Colonic mucosa (tissue), 4 donors: ENCODE data around the gene ARRDC5. TPM values are rescaled to one million over a fixed set of nuclear protein-coding genes. Genes with fewer than 3 reads are reported as not detected.
A peak's percentile ranks its signal among the peaks of the same experiment; 100 is the strongest.
"Not testable (repeated sequence)": the region's sequence is repeated elsewhere in the genome, so short reads cannot be mapped to it uniquely, and the experiment has no call there.

ENCODE experiments used
- DNase-seq: peaks from one replicate; pipeline ENCODE4 v3.0.0-alpha.2; 2020
- H3K27ac ChIP-seq: fragments of 200-600 bp; one replicate; pipeline ENCODE4 v1.8.0; 2021
- H3K27me3 ChIP-seq: fragments of 200-600 bp; one replicate; pipeline ENCODE4 v1.8.0; 2021
- H3K36me3 ChIP-seq: fragments of 200-600 bp; one replicate; pipeline ENCODE4 v1.8.0; 2021
- H3K4me1 ChIP-seq: fragments of 200-600 bp; one replicate; pipeline ENCODE4 v1.8.0; 2021; ENCODE audit warnings: mild to moderate bottlenecking
- H3K4me3 ChIP-seq: fragments of 200-600 bp; one replicate; pipeline ENCODE4 v1.8.0; 2021
- H3K9ac ChIP-seq, 2 donors: one replicate each; pipeline ENCODE4 v1.7.0; 2013; ENCODE audit warnings: control low read depth in 2 of 2, low read depth in 2 of 2, low read length in 2 of 2
- H3K9me3 ChIP-seq: fragments of 200-600 bp; one replicate; pipeline ENCODE4 v1.8.0; 2021
- intact Hi-C: fragments of 100-400 bp; cut with DNase I; formaldehyde crosslinking; loops from one replicate; pipeline ENCODE4 v1.14.1; 2022
- total RNA-seq, 2 donors: library from RNA; stranded (reverse); fragmentation: NEBNext Ultra II Directional in 1 of 2; extraction: Animal tissue kit (Norgen Biotek cat#: 25700) in 1 of 2; gene quantifications; one replicate each; pipeline ENCODE4 v1.2.1, GENCODE V29; 2021
- TF ChIP-seq, protein P1 (sequence below): fragments of 200-600 bp; IDR thresholded peaks from one replicate; pipeline ENCODE4 v1.8.0; 2022; ENCODE audit warnings: antibody characterized with exemption, mild to moderate bottlenecking
- donor health status: healthy.
- donor health status: DM: no; HTN: no; CAD: no.
- donor health status: DM: no; HTN: no; CAD: no.

Gene ARRDC5
- total RNA-seq, 2 donors from 2014 or later = 0.15 TPM; not detected in 1

DNA sequence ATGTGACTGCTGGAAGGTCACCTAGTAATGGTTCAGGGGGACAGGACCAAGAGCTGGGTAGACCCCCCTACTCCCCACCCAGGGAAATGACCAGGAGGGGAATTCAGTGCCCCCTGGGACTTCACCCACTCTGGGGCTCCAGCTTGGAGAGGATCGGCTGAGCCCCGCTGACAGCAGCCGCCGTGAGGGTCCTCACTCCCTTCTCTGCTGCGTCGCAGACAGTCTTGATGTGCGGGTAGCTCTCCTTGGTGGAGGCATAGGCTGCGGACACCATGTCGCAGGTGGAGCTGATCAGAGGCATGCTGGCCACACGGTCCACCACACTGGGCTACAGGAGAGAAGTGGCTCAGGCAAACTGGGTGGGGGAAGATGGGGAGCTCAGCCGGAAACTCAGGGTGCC, 43.0 kb downstream of the ARRDC5 start:
- no peak for DNase-seq
- intact Hi-C loops = no loop called here

DNA sequence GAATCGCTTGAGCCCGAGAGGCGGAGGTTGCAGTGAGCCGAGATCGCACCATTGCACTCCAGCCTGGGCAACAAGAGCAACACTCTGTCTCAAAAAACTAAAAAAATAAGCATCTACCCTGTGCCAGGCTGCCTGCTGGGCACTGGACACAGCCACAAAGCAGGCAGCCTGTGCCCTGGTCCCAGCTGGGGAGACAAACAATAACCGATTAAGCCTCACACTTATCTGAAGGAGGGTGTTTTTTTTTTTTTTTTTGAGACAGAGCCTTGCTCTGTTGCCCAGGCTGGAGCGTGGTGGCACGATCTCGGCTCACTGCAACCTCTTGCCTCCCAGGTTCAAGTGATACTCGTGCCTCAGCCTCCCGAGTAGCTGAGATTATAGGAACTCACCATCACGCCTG, 46.2 kb downstream of the ARRDC5 start:
- H3K4me1 ChIP-seq, DNase-seq, H3K27me3 ChIP-seq, H3K9me3 ChIP-seq, H3K9ac ChIP-seq, intact Hi-C loops, H3K4me3 ChIP-seq, H3K27ac ChIP-seq: not testable (repeated sequence)
- H3K36me3 ChIP-seq = peaks cover 11% of the 10 kb centered on the region

More for the DNA sequence above, 43.0 kb downstream of the ARRDC5 start:
- H3K27me3 ChIP-seq = no peaks in the 10 kb centered on the region
- no peaks in the 10 kb centered on the region for H3K4me1 ChIP-seq
- TF ChIP-seq, protein P1, sequence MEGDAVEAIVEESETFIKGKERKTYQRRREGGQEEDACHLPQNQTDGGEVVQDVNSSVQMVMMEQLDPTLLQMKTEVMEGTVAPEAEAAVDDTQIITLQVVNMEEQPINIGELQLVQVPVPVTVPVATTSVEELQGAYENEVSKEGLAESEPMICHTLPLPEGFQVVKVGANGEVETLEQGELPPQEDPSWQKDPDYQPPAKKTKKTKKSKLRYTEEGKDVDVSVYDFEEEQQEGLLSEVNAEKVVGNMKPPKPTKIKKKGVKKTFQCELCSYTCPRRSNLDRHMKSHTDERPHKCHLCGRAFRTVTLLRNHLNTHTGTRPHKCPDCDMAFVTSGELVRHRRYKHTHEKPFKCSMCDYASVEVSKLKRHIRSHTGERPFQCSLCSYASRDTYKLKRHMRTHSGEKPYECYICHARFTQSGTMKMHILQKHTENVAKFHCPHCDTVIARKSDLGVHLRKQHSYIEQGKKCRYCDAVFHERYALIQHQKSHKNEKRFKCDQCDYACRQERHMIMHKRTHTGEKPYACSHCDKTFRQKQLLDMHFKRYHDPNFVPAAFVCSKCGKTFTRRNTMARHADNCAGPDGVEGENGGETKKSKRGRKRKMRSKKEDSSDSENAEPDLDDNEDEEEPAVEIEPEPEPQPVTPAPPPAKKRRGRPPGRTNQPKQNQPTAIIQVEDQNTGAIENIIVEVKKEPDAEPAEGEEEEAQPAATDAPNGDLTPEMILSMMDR = no peak
- no peak overlapping the region for H3K4me3 ChIP-seq
- no peak overlapping the region for H3K9ac ChIP-seq
- peaks cover 6% of the 10 kb centered on the region for H3K36me3 ChIP-seq
- no peak overlapping the region for H3K27ac ChIP-seq
- no peaks in the 10 kb centered on the region for H3K9me3 ChIP-seq

DNA sequence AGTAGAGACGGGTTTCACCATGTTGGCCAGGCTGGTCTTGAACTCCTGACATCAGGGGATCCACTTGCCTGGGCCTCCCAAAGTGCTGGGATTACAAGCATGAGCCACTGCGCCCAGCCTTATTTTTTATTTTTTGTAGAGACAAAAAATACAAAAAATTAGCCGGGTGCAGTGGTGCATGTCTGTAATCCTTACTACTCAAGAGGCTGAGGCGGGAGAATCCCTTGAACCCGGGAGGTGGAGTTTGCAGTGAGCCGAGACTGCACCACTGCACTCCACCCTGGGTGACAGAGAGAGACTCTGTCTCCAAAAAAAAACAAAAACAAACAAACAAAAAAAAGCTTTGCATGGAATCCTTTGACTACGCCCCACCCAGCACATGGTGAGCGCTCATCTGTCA, 49.2 kb downstream of the ARRDC5 start:
- intact Hi-C loops, H3K4me1 ChIP-seq, H3K27ac ChIP-seq, H3K27me3 ChIP-seq, DNase-seq, H3K36me3 ChIP-seq, H3K4me3 ChIP-seq, H3K9ac ChIP-seq, H3K9me3 ChIP-seq: not testable (repeated sequence)

DNA sequence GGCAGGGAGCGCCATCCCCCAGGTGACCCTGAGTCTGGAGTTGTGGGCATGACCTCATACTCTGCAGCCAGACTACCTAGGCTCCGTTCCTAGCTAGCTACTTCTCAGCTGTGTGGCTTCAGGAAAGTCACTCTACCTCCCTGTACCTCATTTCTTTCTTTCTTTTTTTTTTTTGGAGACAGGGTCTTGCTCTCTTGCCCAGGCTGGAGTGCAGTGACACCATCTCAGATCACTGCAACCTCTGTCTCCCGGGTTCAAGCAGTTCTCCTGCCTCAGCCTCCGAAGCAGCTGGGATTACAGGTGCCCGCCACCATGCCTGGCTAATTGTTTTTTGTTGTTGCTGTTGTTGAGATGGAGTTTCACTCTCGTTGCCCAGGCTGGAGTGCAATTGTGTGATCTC, 50.2 kb downstream of the ARRDC5 start:
- H3K27me3 ChIP-seq = no peaks in the 10 kb centered on the region
- H3K9ac ChIP-seq = no peak overlapping the region
- H3K27ac ChIP-seq = no peak overlapping the region
- H3K36me3 ChIP-seq = peaks cover 8% of the 10 kb centered on the region
- no peak overlapping the region for H3K4me3 ChIP-seq
- H3K9me3 ChIP-seq = no peaks in the 10 kb centered on the region
- intact Hi-C loops = no loop called here
- TF ChIP-seq, protein P1 = no peak
- no peaks in the 10 kb centered on the region for H3K4me1 ChIP-seq
- DNase-seq = no peak

DNA sequence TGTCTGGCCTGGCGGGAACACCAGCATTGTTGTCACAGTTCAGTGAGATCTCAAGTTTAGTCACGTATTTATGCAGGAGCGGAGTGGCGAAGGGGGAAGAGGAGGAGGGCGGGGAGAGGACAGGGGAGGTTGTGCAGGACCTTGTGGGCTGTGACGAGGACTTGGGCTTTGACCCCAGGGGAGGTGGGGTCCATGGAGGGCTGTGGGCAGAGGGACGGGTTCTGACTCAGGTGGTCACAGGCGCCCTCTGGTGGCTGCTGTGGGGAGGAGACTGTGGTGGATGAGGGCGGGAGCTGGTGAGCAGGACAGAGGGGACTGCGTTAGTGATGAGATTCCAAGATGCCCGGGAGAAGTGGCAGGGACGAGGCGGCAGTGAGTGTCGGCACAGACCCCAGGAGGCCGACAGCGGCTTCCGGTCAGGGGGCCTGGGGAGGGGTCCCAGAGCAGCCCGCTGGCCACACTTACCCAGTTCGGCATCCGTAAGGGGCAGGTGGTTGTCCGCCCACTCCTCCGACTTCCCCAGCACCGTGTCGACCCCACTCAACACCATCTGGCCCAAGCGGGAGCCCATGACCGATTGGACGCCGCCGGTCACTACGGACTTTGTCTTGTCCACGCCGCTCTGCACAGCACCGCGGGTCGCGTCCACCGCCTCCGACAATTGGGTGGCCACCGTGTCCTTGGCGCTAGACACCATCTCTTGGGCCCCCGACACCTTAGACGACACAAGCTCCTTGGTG, 51.0 kb downstream of the ARRDC5 start:
- H3K27ac ChIP-seq = no peak overlapping the region

DNA sequence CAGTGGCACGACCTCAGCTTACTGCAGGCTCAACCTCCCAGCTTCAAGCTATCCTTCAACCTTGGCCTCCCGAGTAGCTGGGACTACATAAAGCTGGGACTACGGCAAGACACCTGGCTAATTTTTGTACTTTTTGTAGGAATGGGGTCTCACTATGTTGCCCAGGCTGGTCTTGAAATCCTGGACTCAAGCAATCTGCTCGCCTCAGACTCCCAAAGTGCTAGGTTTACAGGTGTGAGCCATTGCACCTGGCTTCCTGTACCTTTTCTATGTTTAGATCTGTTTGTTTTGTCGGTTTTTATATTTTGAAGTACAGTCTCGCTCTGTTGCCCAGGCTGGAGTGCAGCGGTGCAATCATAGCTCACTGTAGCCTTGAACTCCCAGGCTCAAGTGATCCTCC, 53.7 kb downstream of the ARRDC5 start:
- H3K27me3 ChIP-seq = no peaks in the 10 kb centered on the region
- TF ChIP-seq, protein P1 = no peak
- peaks cover 12% of the 10 kb centered on the region for H3K36me3 ChIP-seq
- intact Hi-C loops = no loop called here
- H3K9me3 ChIP-seq = no peaks in the 10 kb centered on the region
- H3K27ac ChIP-seq = no peak overlapping the region
- no peaks in the 10 kb centered on the region for H3K4me1 ChIP-seq
- H3K4me3 ChIP-seq = no peak overlapping the region
- H3K9ac ChIP-seq = no peak overlapping the region
- DNase-seq = no peak

More for the DNA sequence above, 51.0 kb downstream of the ARRDC5 start:
- Histone ChIP-seq H3K4me3 (no peak overlapping the region), H3K9ac (no peak overlapping the region), H3K36me3 (peaks cover 12% of the 10 kb centered on the region), H3K27me3 (no peaks in the 10 kb centered on the region), H3K4me1 (no peaks in the 10 kb centered on the region), H3K9me3 (no peaks in the 10 kb centered on the region)
- intact Hi-C loops = loop anchor here (2.0 kb wide), 1 partner anchor 41 kb away; no protein-coding TSS in a partner anchor
- TF ChIP-seq, protein P1 = peak; percentile 73
- peak; percentile 72 for DNase-seq
